Hematopoietic multipotent progenitor cell (in vitro differentiated cells): ENCODE results near the gene MPP1. TPM values are rescaled to one million over a fixed set of nuclear protein-coding genes. Genes with fewer than 3 reads are reported as not detected.

ENCODE experiments used
- DNase-seq, 3 donors: peaks; one replicate each; pipeline ENCODE4 v3.0.0-alpha.2; 2011 to 2015; ENCODE audit warnings: low read depth in 2 of 3, low spot score in 2 of 3
- small RNA-seq: library from RNA; depleted of rRNA; stranded (forward); fragments of <200 nt; gene quantifications from one replicate; pipeline ENCODE3, GENCODE V24; 2012
- total RNA-seq: library from RNA; depleted of rRNA; stranded (reverse); fragments of >200 nt; gene quantifications from one replicate; pipeline ENCODE4 v1.2.3, GENCODE V29; 2012

The MPP1 gene
- total RNA-seq, 1 donor: 154 TPM

DNA sequence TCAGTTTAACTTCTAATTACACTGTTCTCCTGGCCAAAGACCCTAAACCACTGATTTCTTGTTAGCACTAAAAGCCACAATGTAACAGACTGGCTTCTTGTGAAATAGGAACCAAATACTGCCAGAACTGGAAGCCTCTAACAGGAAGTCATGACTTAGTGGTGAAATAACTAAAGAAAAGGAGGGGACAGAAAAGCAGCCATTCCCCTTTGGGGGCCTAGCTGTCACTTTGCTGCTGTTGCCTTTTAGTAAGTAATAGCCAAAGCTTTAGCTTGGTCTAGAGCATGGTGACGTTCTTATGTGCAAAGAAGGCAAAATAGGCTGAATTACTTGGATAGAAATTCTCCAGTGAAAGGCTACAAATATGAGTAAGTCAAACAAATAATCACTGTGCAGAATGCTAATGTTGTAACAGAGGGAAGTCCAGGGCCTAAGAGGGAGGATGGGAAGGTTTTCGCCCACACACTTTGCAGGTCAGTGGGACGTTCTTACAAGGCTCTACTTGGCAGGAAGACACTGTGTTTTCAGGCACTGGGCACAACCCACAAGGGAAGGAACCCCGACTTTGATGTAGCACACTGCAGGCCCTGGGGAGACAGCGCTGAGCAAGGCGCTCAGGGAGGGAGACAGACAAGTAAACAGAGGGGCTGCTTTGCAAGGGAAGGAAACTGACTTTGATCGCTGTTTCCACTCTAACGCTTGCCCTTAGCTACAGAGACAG is 71.1 kb downstream of the MPP1 start:
- peak in 1 of 3 donors; percentile 58 for DNase-seq

GRCh38 chrX:154733066-154733425 is 72.2 kb downstream of the MPP1 start:
- DNase-seq: no peak

- peak in 1 of 3 donors; percentile 27 for DNase-seq
Observed at GRCh38 chrX:154732421-154733065, 72.7 kb downstream of the MPP1 start.

DNA sequence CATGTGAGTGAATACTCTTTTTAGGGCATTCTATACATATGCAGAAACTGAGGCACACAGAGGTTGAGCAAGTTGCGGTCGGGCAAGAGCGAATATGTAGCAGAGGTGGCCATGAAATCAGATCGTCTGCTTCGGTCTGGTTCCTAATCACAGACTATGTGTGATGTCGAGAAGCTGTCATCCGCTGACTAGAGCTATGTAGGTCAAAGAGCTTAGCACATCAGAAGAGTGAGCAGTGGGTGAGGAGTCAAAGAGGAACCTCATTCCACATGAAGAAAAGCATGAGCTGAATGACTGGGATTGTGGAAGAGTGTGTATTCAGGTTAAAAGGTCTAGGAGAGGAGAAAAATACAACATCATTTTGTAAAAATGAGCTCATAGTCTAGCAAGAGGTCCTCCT is 73.4 kb downstream of the MPP1 start:
- no peak for DNase-seq

DNA sequence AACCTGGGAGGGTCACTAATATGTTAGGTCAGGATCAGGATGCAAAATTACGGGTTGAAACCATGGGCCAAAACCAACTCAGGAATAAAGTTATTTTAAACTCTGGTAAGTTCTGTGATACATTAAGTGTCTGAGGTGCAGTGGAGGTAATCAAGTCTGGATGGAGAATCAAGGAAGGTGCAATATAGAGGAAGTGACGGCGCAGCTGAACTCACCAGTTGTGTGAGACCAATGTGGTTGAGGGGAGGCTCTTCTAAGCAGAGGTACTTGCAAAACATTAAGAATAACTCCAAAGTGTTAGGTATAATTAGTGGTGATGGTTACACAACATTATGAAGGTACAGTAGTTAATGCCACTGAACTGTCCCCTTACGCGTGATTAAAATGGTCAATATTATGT is 74.1 kb downstream of the MPP1 start:
- DNase-seq: no peak

DNA sequence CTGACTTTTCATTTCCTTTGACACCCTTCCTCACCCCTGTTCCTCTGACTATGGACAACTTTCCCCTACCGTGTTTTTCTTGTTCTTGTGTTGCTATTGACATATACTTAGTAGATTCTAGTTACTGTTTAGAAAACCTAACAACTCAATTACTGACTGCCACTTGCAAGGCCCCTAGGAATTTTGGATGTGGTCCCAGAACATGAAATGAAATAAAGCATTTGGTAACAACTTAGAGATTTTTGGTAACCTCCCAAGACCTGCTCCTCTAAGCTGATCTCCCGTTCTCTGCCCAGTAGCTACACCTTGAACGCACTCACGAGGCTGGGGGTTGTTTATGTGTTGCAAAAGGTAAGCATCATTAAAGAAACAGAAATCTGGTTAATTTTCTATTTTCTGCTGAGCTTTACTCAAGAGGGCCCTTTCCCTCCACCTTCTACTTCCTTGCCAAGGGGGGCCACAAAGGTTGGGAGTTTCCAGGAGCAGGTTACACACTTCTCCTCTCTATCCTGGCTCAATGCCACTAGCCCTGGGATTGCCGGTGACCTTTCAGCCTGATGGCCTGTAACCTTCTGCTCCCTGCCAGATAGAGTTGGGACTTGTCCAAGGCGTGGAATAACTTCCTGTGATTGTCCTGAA is 74.9 kb downstream of the MPP1 start:
- no peak for DNase-seq

DNA sequence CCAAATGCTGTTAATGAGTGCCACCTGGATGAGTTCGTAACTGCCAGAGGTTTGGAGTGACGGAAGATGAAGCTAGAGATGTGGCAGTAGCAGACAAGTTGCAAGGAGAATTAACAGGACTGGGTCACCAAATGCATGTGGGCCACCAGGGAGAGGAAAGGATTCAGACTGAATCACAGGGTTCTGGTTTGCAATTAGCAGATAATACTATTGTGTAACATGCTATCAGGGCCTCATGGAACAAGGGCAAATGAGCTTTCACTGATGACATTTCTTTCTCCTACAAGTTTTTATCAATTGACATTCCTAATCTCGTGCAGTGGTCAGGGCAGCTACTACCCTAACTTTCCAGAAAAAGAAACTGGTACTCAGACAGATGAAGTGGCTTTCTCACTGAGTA is 75.8 kb downstream of the MPP1 start:
- DNase-seq: no peak

Small RNAs within 50 kb of the gene (small RNA-seq; reads per million reads assigned to genes)
- gene SNORA36A: not detected

Other genes with a start within 250 kb of the MPP1 start
- not detected for gene CTAG1A, start 220.4 kb downstream of the MPP1 start, total RNA-seq
- gene CTAG1B, start 186.2 kb downstream of the MPP1 start, total RNA-seq: not detected
- gene CTAG2, start 151.9 kb downstream of the MPP1 start, total RNA-seq: not detected
- 49.5 TPM for gene GAB3, start 54.4 kb downstream of the MPP1 start, total RNA-seq
- gene DKC1, start 42.6 kb downstream of the MPP1 start, total RNA-seq: 45.2 TPM
- not detected for gene SMIM9, start 29.2 kb upstream of the MPP1 start, total RNA-seq
- gene F8A1, start 80.9 kb upstream of the MPP1 start, total RNA-seq: 6.7 TPM
- gene F8, start 217.2 kb upstream of the MPP1 start, total RNA-seq: 1.1 TPM
- 24.5 TPM for gene FUNDC2, start 221.4 kb upstream of the MPP1 start, total RNA-seq